H1 (cell line): ENCODE data around the gene CLPX. TPM values are rescaled to one million over a fixed set of nuclear protein-coding genes. Genes with fewer than 3 reads are reported as not detected.

Experiments used
- CTCF ChIA-PET: fragments of 300-600 bp; sonication (Branson Sonifier 250); formaldehyde crosslinking; loops from one replicate; lab custom pipeline; 2021; ENCODE audit not compliant: partially characterized antibody; lab: Charles Lee
- POLR2A ChIA-PET: fragments of 300-600 bp; sonication (Branson Sonifier 250); formaldehyde crosslinking; loops from one replicate; lab custom pipeline; 2021; ENCODE audit warnings: inconsistent platforms; ENCODE audit not compliant: partially characterized antibody; lab: Charles Lee
- DNase-seq, 2 experiments: peaks; one replicate each; pipeline versions ENCODE4 v3.0.0 to v3.0.0-alpha.2; 2010 to 2022; ENCODE audit warnings: low spot score in 2 of 2, low read depth in 1 of 2, mixed read lengths in 1 of 2
- FAIRE-seq: peaks from 2 replicates; lab custom pipeline; 2011; peaks lifted over from hg19 to GRCh38; lab: Jason Lieb, UNC
- H2AFZ ChIP-seq: 2 replicates; pipeline ENCODE4 v1.8.1; 2012; ENCODE audit warnings: low read length, inconsistent platforms
- H2AK5ac ChIP-seq: 2 replicates; pipeline ENCODE4 v1.6.1; 2013; ENCODE audit warnings: low read depth, low read length
- H2BK120ac ChIP-seq: replicated peaks from 2 replicates; pipeline ENCODE3; 2013; ENCODE audit warnings: low read depth, low read length, inconsistent platforms
- H2BK12ac ChIP-seq: 2 replicates; pipeline ENCODE4 v1.6.1; 2013; ENCODE audit warnings: low read depth, low read length
- H2BK15ac ChIP-seq: 2 replicates; pipeline ENCODE4 v1.6.1; 2013; ENCODE audit warnings: low read length
- H2BK20ac ChIP-seq: 2 replicates; pipeline ENCODE4 v1.6.1; 2013; ENCODE audit warnings: low read length
- H2BK5ac ChIP-seq: 2 replicates; pipeline ENCODE4 v1.6.1; 2013; ENCODE audit warnings: low read depth, low read length
- H3K14ac ChIP-seq: 2 replicates; pipeline ENCODE4 v1.6.1; 2013; ENCODE audit warnings: inconsistent platforms; ENCODE audit not compliant: insufficient read length
- H3K18ac ChIP-seq: 2 replicates; pipeline ENCODE4 v1.6.1; 2013; ENCODE audit warnings: low read length; ENCODE audit errors: extremely low read depth
- H3K23ac ChIP-seq: 2 replicates; pipeline ENCODE4 v1.6.1; 2013; ENCODE audit warnings: inconsistent platforms; ENCODE audit not compliant: insufficient read length
- H3K23me2 ChIP-seq: 2 replicates; pipeline ENCODE4 v1.6.1; 2013; ENCODE audit warnings: low read depth, low read length
- H3K27ac ChIP-seq: 2 replicates; pipeline ENCODE4 v1.6.1; 2011; ENCODE audit warnings: low read depth, low read length, inconsistent platforms
- H3K27me3 ChIP-seq, 4 experiments: replicated peaks in 1 of 4; 1 replicate in 1 of 4; 2 replicates in 3 of 4; pipeline versions ENCODE4 v1.6.1 to v1.8.1; 2011 to 2013; ENCODE audit warnings: low read length in 3 of 4, mild to moderate bottlenecking in 3 of 4, inconsistent platforms in 2 of 4, mixed read lengths in 2 of 4, moderate library complexity in 1 of 4; ENCODE audit not compliant: control insufficient read depth in 3 of 4, insufficient read depth in 3 of 4; ENCODE audit errors: extremely low read depth in 1 of 4
- H3K36me3 ChIP-seq, 4 experiments: 2 replicates each; pipeline versions ENCODE4 v1.6.1 to v1.8.1; 2011 to 2013; ENCODE audit warnings: mild to moderate bottlenecking in 4 of 4, low read length in 3 of 4, moderate library complexity in 2 of 4, control low read depth in 1 of 4, inconsistent platforms in 1 of 4; ENCODE audit not compliant: insufficient read depth in 4 of 4, control insufficient read depth in 2 of 4
- H3K4ac ChIP-seq: replicated peaks from 2 replicates; pipeline ENCODE3; 2013; ENCODE audit warnings: low read length, low read depth, mixed read lengths, inconsistent platforms; ENCODE audit not compliant: insufficient read length
- H3K4me1 ChIP-seq, 4 experiments: replicated peaks in 1 of 4; 1 replicate in 1 of 4; 2 replicates in 3 of 4; pipeline versions ENCODE4 v1.6.1 to v1.8.1; 2011 to 2013; ENCODE audit warnings: low read length in 3 of 4, inconsistent platforms in 2 of 4, mixed read lengths in 1 of 4; ENCODE audit not compliant: insufficient read depth in 4 of 4, control insufficient read depth in 3 of 4
- H3K4me2 ChIP-seq, 2 experiments: 2 replicates each; pipeline versions ENCODE4 v1.6.1 to v1.8.1; 2011 to 2013; ENCODE audit warnings: low read depth in 2 of 2, low read length in 2 of 2, control low read depth in 1 of 2, inconsistent platforms in 1 of 2, mild to moderate bottlenecking in 1 of 2; ENCODE audit not compliant: insufficient read depth in 1 of 2
- H3K4me3 ChIP-seq, 4 experiments: fragments of 200-600, 300-600 bp in 1 of 4; sonication (generic), shearing (Covaris generic), sonication (Bioruptor Twin) in 1 of 4; 2 replicates each; pipeline versions ENCODE4 v1.5.1 to v1.8.1; 2011 to 2016; ENCODE audit warnings: low read length in 4 of 4, low read depth in 3 of 4, control low read depth in 2 of 4, inconsistent platforms in 2 of 4, mild to moderate bottlenecking in 2 of 4, mixed read lengths in 1 of 4, moderate library complexity in 1 of 4; ENCODE audit not compliant: insufficient read depth in 2 of 4; ENCODE audit errors: extremely low read depth in 1 of 4
- H3K56ac ChIP-seq: replicated peaks from 2 replicates; pipeline ENCODE3; 2013; ENCODE audit warnings: low read depth, mild to moderate bottlenecking, mixed read lengths, low read length, inconsistent platforms; ENCODE audit not compliant: insufficient read length
- H3K79me1 ChIP-seq: 2 replicates; pipeline ENCODE4 v1.6.1; 2013; ENCODE audit warnings: low read depth, low read length, control low read depth
- H3K79me2 ChIP-seq, 2 experiments: 2 replicates each; pipeline versions ENCODE4 v1.6.1 to v1.8.1; 2012 to 2013; ENCODE audit warnings: low read length in 2 of 2, mild to moderate bottlenecking in 2 of 2, inconsistent platforms in 1 of 2; ENCODE audit not compliant: insufficient read depth in 2 of 2, control insufficient read depth in 1 of 2
- H3K9ac ChIP-seq, 4 experiments: replicated peaks in 1 of 4; 1 replicate in 1 of 4; 2 replicates in 3 of 4; pipeline versions ENCODE4 v1.6.1 to v1.8.1; 2011 to 2013; ENCODE audit warnings: low read depth in 3 of 4, low read length in 3 of 4, control low read depth in 2 of 4, mild to moderate bottlenecking in 2 of 4, moderate library complexity in 2 of 4, inconsistent platforms in 1 of 4; ENCODE audit errors: extremely low read depth in 1 of 4
- H3K9me3 ChIP-seq, 2 experiments: 2 replicates each; pipeline versions ENCODE4 v1.6.1 to v1.8.1; 2012 to 2013; ENCODE audit warnings: mild to moderate bottlenecking in 2 of 2, moderate library complexity in 2 of 2, control low read depth in 1 of 2, inconsistent platforms in 1 of 2, low read depth in 1 of 2, low read length in 1 of 2, mixed read lengths in 1 of 2; ENCODE audit not compliant: insufficient read depth in 2 of 2
- H4K20me1 ChIP-seq, 2 experiments: replicated peaks in 1 of 2; 2 replicates each; pipeline versions ENCODE3 to v1.8.1; 2011 to 2013; ENCODE audit warnings: inconsistent platforms in 2 of 2, low read length in 2 of 2, mild to moderate bottlenecking in 1 of 2; ENCODE audit not compliant: insufficient read depth in 2 of 2, control insufficient read depth in 1 of 2
- H4K5ac ChIP-seq: 2 replicates; pipeline ENCODE4 v1.6.1; 2013; ENCODE audit warnings: low read length, low read depth, mixed read lengths, inconsistent platforms; ENCODE audit not compliant: insufficient read length
- H4K8ac ChIP-seq: 2 replicates; pipeline ENCODE4 v1.8.0; 2013; ENCODE audit warnings: mild to moderate bottlenecking, moderate library complexity, low read length, inconsistent platforms; ENCODE audit not compliant: insufficient read depth; ENCODE audit errors: extremely low read depth
- H4K91ac ChIP-seq: replicated peaks from 2 replicates; pipeline ENCODE3; 2013; ENCODE audit warnings: low read length, mixed read lengths, inconsistent platforms; ENCODE audit not compliant: insufficient read length
- ATF3 ChIP-seq: IDR thresholded peaks from 2 replicates; pipeline ENCODE4 v1.6.1; 2011; ENCODE audit warnings: low read depth, mild to moderate bottlenecking, low read length; ENCODE audit not compliant: insufficient read depth
- CTCF ChIP-seq, 3 experiments: IDR thresholded peaks; 1 replicate in 2 of 3; 2 replicates in 1 of 3; pipeline versions ENCODE4 v1.5.1 to v1.6.1; 2011; ENCODE audit warnings: low read length in 3 of 3, mild to moderate bottlenecking in 3 of 3, inconsistent platforms in 2 of 3, low read depth in 1 of 3, moderate library complexity in 1 of 3; ENCODE audit not compliant: insufficient read depth in 1 of 3; ENCODE audit errors: control extremely low read depth in 1 of 3
- JUND ChIP-seq: IDR thresholded peaks from 2 replicates; pipeline ENCODE4 v1.6.1; 2011; ENCODE audit warnings: mild to moderate bottlenecking, improper control_type of control experiment, low read length
- RAD21 ChIP-seq, 2 experiments: IDR thresholded peaks in 1 of 2; conservative IDR thresholded peaks in 1 of 2; 2 replicates each; pipeline ENCODE4 v1.6.1; 2011; ENCODE audit warnings: low read depth in 2 of 2, low read length in 2 of 2, improper control_type of control experiment in 1 of 2, inconsistent platforms in 1 of 2, mild to moderate bottlenecking in 1 of 2, moderate library complexity in 1 of 2
- RNF2 ChIP-seq: fragments of 200-900, 300-1000 bp; sonication (generic); IDR thresholded peaks from 2 replicates; pipeline ENCODE4 v1.7.1; 2016; ENCODE audit warnings: borderline replicate concordance, low read depth, mild to moderate bottlenecking, antibody characterized with exemption, low read length; ENCODE audit not compliant: poor library complexity, severe bottlenecking; ENCODE audit errors: missing control alignments
- WGBS, 2 experiments: shearing (Covaris generic) in 1 of 2; methylation state at CpG; one replicate each; pipeline versions ENCODE4 v1.1.6 to v1.1.7; 2013 to 2015; ENCODE audit warnings: low lambda C conversion rate in 2 of 2, mixed read lengths in 2 of 2, inconsistent platforms in 1 of 2, low coverage in 1 of 2, missing lambda C conversion rate in 1 of 2; ENCODE audit not compliant: insufficient replicate concordance in 2 of 2, insufficient coverage in 1 of 2, insufficient read length in 1 of 2; ENCODE audit errors: extremely low coverage in 1 of 2, missing lambda C conversion rate in 1 of 2; 5-methylcytosine and 5-hydroxymethylcytosine counted together
- polyA plus RNA-seq, 7 experiments: library from polyadenylated mRNA; depleted of rRNA in 3 of 7; stranded (reverse) in 5 of 7; unstranded in 2 of 7; fragments of >200 nt in 5 of 7; fragments of 200-250 nt in 2 of 7; gene quantifications; 1 replicate in 5 of 7; 2 replicates in 1 of 7; 4 replicates in 1 of 7; pipeline versions ENCODE4 v1.2.1 to v1.2.3, GENCODE V29; 2011 to 2013; ENCODE audit warnings: missing spikeins in 2 of 7, mixed read lengths in 2 of 7
- total RNA-seq: library from RNA; stranded (reverse); fragmentation: NEBNext Ultra II Directional; extraction: Animal tissue kit (Norgen Biotek cat#: 25700); gene quantifications from 2 replicates; pipeline ENCODE4 v1.2.1, GENCODE V29; 2021

CLPX gene
- total and polyA plus RNA-seq, 2 of the 8 experiments (the other 6 are each of a cell fraction or from before 2014, with no cell fraction given) = 10.5 to 53.6 TPM

- peaks cover 0 to 5% of the 10 kb centered on the region in 2 experiments; a peak in 2 of 4 replicates for H3K79me2 ChIP-seq
- H3K14ac ChIP-seq = no peak overlapping the region
- H4K5ac ChIP-seq = no peak overlapping the region
- H3K23ac ChIP-seq = no peak overlapping the region
- 31% methylated on average over 3 of the region's 3 CpGs; no CpG with 5 or more reads in 1 of the 2 experiments for WGBS, 2 experiments
- H3K4me1 ChIP-seq = no peaks in the 10 kb centered on the region; a peak in 1 of 7 replicates
- POLR2A ChIA-PET = interaction anchor here (1.7 to 8.7 kb wide), 2 partner anchors 87 to 110 kb away, joined by 4 to 94 read pairs; no protein-coding TSS in a partner anchor
- H3K27ac ChIP-seq = no peak overlapping the region
- no peak overlapping the region for H3K4me3 ChIP-seq
- H2AFZ ChIP-seq = no peak overlapping the region
- H3K18ac ChIP-seq = no peak overlapping the region
- H3K79me1 ChIP-seq = no peaks in the 10 kb centered on the region
- no peak overlapping the region for H3K56ac ChIP-seq
- no peaks in the 10 kb centered on the region for H3K36me3 ChIP-seq
- no peaks in the 10 kb centered on the region for H3K9me3 ChIP-seq
- no peak overlapping the region for H2BK20ac ChIP-seq
- H3K23me2 ChIP-seq = peaks cover 2% of the 10 kb centered on the region
- H2BK120ac ChIP-seq = no peak overlapping the region
- TF ChIP-seq CTCF (IDR thresholded peaks at IDR 0.05; ENCODE audit: control extremely low read depth in 1 of 3, insufficient read depth in 1 of 3, low read depth in 1 of 3, low read length in 3 of 3) = peak; percentile 26 to 83 (median 81)
- TF ChIP-seq ATF3 = no peak
- TF ChIP-seq JUND = no peak
- peak; percentile 94 to 97 for TF ChIP-seq RAD21 (IDR thresholded peaks at IDR 0.05 in 1 of 2, conservative IDR thresholded peaks at IDR 0.05 in 1 of 2; ENCODE audit: low read depth in 2 of 2, low read length in 2 of 2)
- no peak for TF ChIP-seq RNF2
- FAIRE-seq (peak; percentile 83), DNase-seq (peak; percentile 21 to 56)
- peaks cover 0 to under 1% of the 10 kb centered on the region in 2 experiments for H4K20me1 ChIP-seq
- no peak overlapping the region for H2BK5ac ChIP-seq
- no peak overlapping the region for H4K91ac ChIP-seq
- H3K9ac ChIP-seq = no peak overlapping the region
- H3K27me3 ChIP-seq = no peaks in the 10 kb centered on the region
- H3K4ac ChIP-seq = no peak overlapping the region
- H2BK15ac ChIP-seq = no peak overlapping the region
- no peak overlapping the region for H2BK12ac ChIP-seq
- no peak overlapping the region for H2AK5ac ChIP-seq
- no peak overlapping the region for H3K4me2 ChIP-seq
- CTCF ChIA-PET = interaction anchor here (0.9 to 11.8 kb wide), 9 partner anchors 13 to 109 kb away, joined by 3 to 123 read pairs (median 5); partner anchors contain the start of gene CILP
- no peak overlapping the region for H4K8ac ChIP-seq
Observed at GRCh38 chr15:65189102-65189740, 4.1 kb upstream of the CLPX start.
